K562 (cell line): Measurements from ENCODE around the gene GPR137C. TPM values are rescaled to one million over a fixed set of nuclear protein-coding genes. Genes with fewer than 3 reads are reported as not detected.

Experiments used
- FOXJ2 ChIP-seq: fragments of 200-800 bp; sonication (Bioruptor generic); IDR thresholded peaks from 2 replicates; pipeline ENCODE4 v1.6.1; 2016; ENCODE audit warnings: missing genetic modification characterization, missing compliant biosample characterization
- HMG20B ChIP-seq: fragments of 250-450 bp; sonication (Bioruptor Pico); IDR thresholded peaks from 2 replicates; pipeline ENCODE4 v1.5.0; 2021; ENCODE audit warnings: mild to moderate bottlenecking
- MBD2 ChIP-seq: sonication (generic); IDR thresholded peaks from 2 replicates; pipeline ENCODE4 v1.6.1; 2016; ENCODE audit warnings: low read depth, borderline replicate concordance
- MEIS2 ChIP-seq: fragments of 450-650 bp; IDR thresholded peaks from 2 replicates; pipeline ENCODE4 v1.6.1; 2014; ENCODE audit warnings: mild to moderate bottlenecking; ENCODE audit not compliant: partially characterized antibody
- MIER1 ChIP-seq: fragments of 450-650 bp; IDR thresholded peaks from 2 replicates; pipeline ENCODE4 v1.6.1; 2016; ENCODE audit warnings: antibody characterized with exemption, mild to moderate bottlenecking, low read depth
- NFRKB ChIP-seq: fragments of 450-650 bp; IDR thresholded peaks from 2 replicates; pipeline ENCODE4 v1.6.1; 2016; ENCODE audit warnings: low read depth
- PML ChIP-seq: IDR thresholded peaks from 2 replicates; pipeline ENCODE4 v1.6.1; 2012; ENCODE audit warnings: low read length, inconsistent platforms
- PPARD ChIP-seq: fragments of 250-450 bp; sonication (Bioruptor Pico); IDR thresholded peaks from 2 replicates; pipeline ENCODE4 v1.8.0; 2022; ENCODE audit warnings: inconsistent platforms, mild to moderate bottlenecking, moderate library complexity
- PURB ChIP-seq: sonication (generic); formaldehyde crosslinking; IDR thresholded peaks from 2 replicates; pipeline ENCODE4 v1.9.0; 2021; ENCODE audit warnings: low read depth, mild to moderate bottlenecking, missing genetic modification reagents
- RB1 ChIP-seq: fragments of 450-650 bp; IDR thresholded peaks from 2 replicates; pipeline ENCODE4 v1.6.1; 2017; ENCODE audit warnings: low read depth, mild to moderate bottlenecking
- RFX1 ChIP-seq: fragments of 450-650 bp; IDR thresholded peaks from 2 replicates; pipeline ENCODE4 v1.6.1; 2016; ENCODE audit warnings: mild to moderate bottlenecking, moderate library complexity
- SAP30 ChIP-seq: fragments of 200-600 bp; sonication (generic); IDR thresholded peaks from 2 replicates; pipeline ENCODE4 v1.6.1; 2012; ENCODE audit warnings: borderline replicate concordance, low read depth, mild to moderate bottlenecking, moderate library complexity, low read length, control low read depth, inconsistent platforms; ENCODE audit not compliant: insufficient read depth, poor library complexity, severe bottlenecking
- SIN3A ChIP-seq, 2 experiments: fragments of 150-350 bp in 1 of 2; IDR thresholded peaks; 2 replicates each; pipeline ENCODE4 v1.6.1; 2011 to 2016; ENCODE audit warnings: borderline replicate concordance in 2 of 2, low read depth in 2 of 2, low read length in 2 of 2, mild to moderate bottlenecking in 2 of 2, moderate library complexity in 2 of 2; ENCODE audit not compliant: control insufficient read depth in 1 of 2
- SMAD3 ChIP-seq: fragments of 450-650 bp; formaldehyde crosslinking; conservative IDR thresholded peaks from 2 replicates; pipeline ENCODE4 v1.4.0; 2020; ENCODE audit warnings: mild to moderate bottlenecking
- SP2 ChIP-seq: IDR thresholded peaks from 2 replicates; pipeline ENCODE4 v1.6.1; 2011; ENCODE audit warnings: mild to moderate bottlenecking, low read depth, low read length, moderate library complexity; ENCODE audit not compliant: poor library complexity, severe bottlenecking; ENCODE audit errors: extremely low read depth
- SPI1 ChIP-seq: IDR thresholded peaks from 2 replicates; pipeline ENCODE4 v1.6.1; 2011; ENCODE audit warnings: low read depth, low read length, control low read depth, borderline replicate concordance
- SRF ChIP-seq, 2 experiments: fragments of 250-450, 450-650 bp in 1 of 2; sonication (Bioruptor Pico) in 1 of 2; sonication (generic) in 1 of 2; formaldehyde crosslinking; IDR thresholded peaks; 2 replicates each; pipeline versions ENCODE4 v1.5.0 to v1.5.1; 2020 to 2022; ENCODE audit warnings: mild to moderate bottlenecking in 1 of 2, missing genetic modification reagents in 1 of 2
- TRIM24 ChIP-seq, 2 experiments: fragments of 450-650 bp; IDR thresholded peaks; 2 replicates each; pipeline ENCODE4 v1.6.1; 2016
- YY1 ChIP-seq, 3 experiments: IDR thresholded peaks; 2 replicates each; pipeline ENCODE4 v1.6.1; 2011; ENCODE audit warnings: low read length in 2 of 3, mild to moderate bottlenecking in 2 of 3, moderate library complexity in 2 of 3, borderline replicate concordance in 1 of 3, control low read depth in 1 of 3, low read depth in 1 of 3; ENCODE audit not compliant: insufficient read depth in 3 of 3, insufficient replicate concordance in 2 of 3, control insufficient read depth in 1 of 3, insufficient read length in 1 of 3; ENCODE audit errors: extremely low read depth in 1 of 3
- ZFP1 ChIP-seq: fragments of 450-650 bp; formaldehyde crosslinking; IDR thresholded peaks from 2 replicates; pipeline ENCODE4 v1.4.0; 2020; ENCODE audit warnings: mild to moderate bottlenecking, mixed read lengths
- ZNF184 ChIP-seq: sonication (generic); formaldehyde crosslinking; IDR thresholded peaks from 2 replicates; pipeline ENCODE4 v1.5.0; 2020; ENCODE audit warnings: missing genetic modification reagents
- ZNF253 ChIP-seq: fragments of 250-450 bp; sonication (Bioruptor Pico); conservative IDR thresholded peaks from 2 replicates; pipeline ENCODE4 v1.6.1; 2021; ENCODE audit warnings: mild to moderate bottlenecking
- ZNF507 ChIP-seq: conservative IDR thresholded peaks from 2 replicates; pipeline ENCODE4 v1.6.1; 2017; ENCODE audit warnings: missing genetic modification characterization, missing compliant biosample characterization
- polyA plus RNA-seq, 8 experiments: library from polyadenylated mRNA; depleted of rRNA in 4 of 8; stranded (reverse) in 5 of 8; unstranded in 3 of 8; fragments of >200 nt; fragmentation: Nextera tagmentation in 2 of 8; fragmentation: Illumina TruSeq in 1 of 8; extraction: Ambion mirVana in 2 of 8; extraction: Trizol in 1 of 8; gene quantifications; 2 replicates each; pipeline versions ENCODE4 v1.2.1 to v1.2.3, GENCODE V29; 2011 to 2014; ENCODE audit warnings: inconsistent platforms in 1 of 8, missing spikeins in 1 of 8
- total RNA-seq, 7 experiments: library from RNA; depleted of rRNA in 6 of 7; stranded (reverse); fragments of >200 nt in 6 of 7; fragmentation: Illumina TruSeq in 2 of 7; extraction: Trizol in 2 of 7; gene quantifications; 2 replicates each; pipeline versions ENCODE4 v1.2.1 to v1.2.3, GENCODE V29; 2011 to 2021; ENCODE audit warnings: low replicate concordance in 1 of 7
- TF ChIP-seq, protein P1 (sequence below), 2 experiments: fragments of 200-800 bp in 1 of 2; sonication (Bioruptor generic) in 1 of 2; sonication (generic) in 1 of 2; formaldehyde crosslinking in 1 of 2; IDR thresholded peaks in 1 of 2; conservative IDR thresholded peaks in 1 of 2; 2 replicates each; pipeline versions ENCODE4 v1.5.0 to v1.6.1; 2016 to 2020; ENCODE audit warnings: missing compliant biosample characterization in 1 of 2, missing genetic modification characterization in 1 of 2, missing genetic modification reagents in 1 of 2
- TF ChIP-seq, protein P2 (sequence below): fragments of 250-450 bp; sonication (Bioruptor Pico); IDR thresholded peaks from 2 replicates; pipeline ENCODE4 v1.8.0; 2022; ENCODE audit warnings: inconsistent platforms, mild to moderate bottlenecking, moderate library complexity, borderline replicate concordance

Gene GPR137C
- total and polyA plus RNA-seq, 9 of the 15 experiments (the other 6 are each of a cell fraction or from before 2014, with no cell fraction given) = 0.03 to 0.31 (median 0.06) TPM; not detected in 4

DNA sequence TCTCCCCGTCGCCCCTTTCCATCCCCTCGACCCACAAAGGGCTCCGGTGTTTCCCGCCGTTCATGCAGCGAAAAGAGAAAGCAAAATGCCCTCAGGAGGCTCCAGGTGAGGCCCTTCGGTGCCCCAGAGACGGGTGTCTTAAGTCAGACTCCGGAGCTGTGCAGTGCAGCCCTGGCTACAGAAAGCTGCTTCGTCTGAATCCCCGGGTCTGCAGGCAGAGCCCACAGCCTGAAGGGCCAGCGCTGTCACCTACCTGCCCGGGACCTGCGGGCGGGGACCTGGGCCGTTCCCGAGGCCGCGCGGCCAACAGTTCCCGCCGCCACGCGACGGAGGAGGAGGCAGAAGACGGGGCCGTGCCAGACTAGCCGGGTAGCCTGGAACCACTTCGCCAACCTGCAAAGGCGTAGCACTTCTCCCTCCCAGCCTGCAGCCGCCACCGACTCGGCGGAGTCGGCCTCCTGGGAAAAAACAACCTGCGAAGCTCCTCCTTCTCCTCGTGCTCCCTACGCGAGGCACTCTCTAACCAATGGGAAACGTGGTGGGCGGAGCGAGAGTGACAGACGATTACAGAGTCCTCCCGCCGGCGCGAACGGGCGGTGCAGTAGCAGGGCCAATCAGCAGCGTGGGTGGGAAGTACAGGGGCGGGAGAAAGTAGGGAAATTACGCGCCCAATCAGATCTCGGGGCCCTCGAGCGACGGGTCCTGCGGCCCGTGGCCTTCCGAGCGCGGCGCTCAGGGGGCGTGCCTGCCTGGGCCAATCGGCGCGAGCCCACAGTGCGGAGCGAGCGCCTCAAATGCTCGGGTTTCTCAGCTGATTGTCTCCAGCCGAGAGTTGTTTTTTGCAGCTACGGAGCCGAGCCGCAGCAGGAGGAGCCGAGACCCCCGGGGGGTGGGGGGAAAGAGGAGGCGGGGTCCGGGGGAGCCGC is at the start of gene GPR137C, which contains the start of gene TXNDC16 (continued):
- peak; percentile 49 to 77; a peak in 2 of 4 replicates for TF ChIP-seq SIN3A (IDR thresholded peaks at IDR 0.05; ENCODE audit: borderline replicate concordance in 2 of 2, control insufficient read depth in 1 of 2, low read depth in 2 of 2, low read length in 2 of 2)
- no peak for TF ChIP-seq MIER1
- no peak for TF ChIP-seq NFRKB
- TF ChIP-seq, protein P1, sequence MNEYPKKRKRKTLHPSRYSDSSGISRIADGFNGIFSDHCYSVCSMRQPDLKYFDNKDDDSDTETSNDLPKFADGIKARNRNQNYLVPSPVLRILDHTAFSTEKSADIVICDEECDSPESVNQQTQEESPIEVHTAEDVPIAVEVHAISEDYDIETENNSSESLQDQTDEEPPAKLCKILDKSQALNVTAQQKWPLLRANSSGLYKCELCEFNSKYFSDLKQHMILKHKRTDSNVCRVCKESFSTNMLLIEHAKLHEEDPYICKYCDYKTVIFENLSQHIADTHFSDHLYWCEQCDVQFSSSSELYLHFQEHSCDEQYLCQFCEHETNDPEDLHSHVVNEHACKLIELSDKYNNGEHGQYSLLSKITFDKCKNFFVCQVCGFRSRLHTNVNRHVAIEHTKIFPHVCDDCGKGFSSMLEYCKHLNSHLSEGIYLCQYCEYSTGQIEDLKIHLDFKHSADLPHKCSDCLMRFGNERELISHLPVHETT (CRISPR knock-in tag; conservative IDR thresholded peaks at IDR 0.05 in 1 of 2, IDR thresholded peaks at IDR 0.05 in 1 of 2) = no peak
- TF ChIP-seq PPARD (CRISPR knock-in tag) = no peak
- no peak for TF ChIP-seq ZNF253 (CRISPR knock-in tag)
- TF ChIP-seq MBD2 = peak; percentile 91
- peak; percentile 55 for TF ChIP-seq MEIS2
- no peak; the same call in 1 of the 2 replicates for TF ChIP-seq PML
- no peak for TF ChIP-seq TRIM24 (IDR thresholded peaks at IDR 0.05)
- no peak for TF ChIP-seq PURB (CRISPR knock-in tag)
- TF ChIP-seq SP2 = peak; percentile 82
- peak in 1 of 2 experiments; percentile 43; a peak in 1 of 4 replicates for TF ChIP-seq SRF (CRISPR knock-in tag; IDR thresholded peaks at IDR 0.05)
- no peak for TF ChIP-seq ZNF507 (tag)
- TF ChIP-seq RB1 = no peak; the same call in 1 of the 2 replicates
- no peak for TF ChIP-seq ZNF184 (CRISPR knock-in tag)
- TF ChIP-seq SAP30 = peak; percentile 27
- TF ChIP-seq, protein P2, sequence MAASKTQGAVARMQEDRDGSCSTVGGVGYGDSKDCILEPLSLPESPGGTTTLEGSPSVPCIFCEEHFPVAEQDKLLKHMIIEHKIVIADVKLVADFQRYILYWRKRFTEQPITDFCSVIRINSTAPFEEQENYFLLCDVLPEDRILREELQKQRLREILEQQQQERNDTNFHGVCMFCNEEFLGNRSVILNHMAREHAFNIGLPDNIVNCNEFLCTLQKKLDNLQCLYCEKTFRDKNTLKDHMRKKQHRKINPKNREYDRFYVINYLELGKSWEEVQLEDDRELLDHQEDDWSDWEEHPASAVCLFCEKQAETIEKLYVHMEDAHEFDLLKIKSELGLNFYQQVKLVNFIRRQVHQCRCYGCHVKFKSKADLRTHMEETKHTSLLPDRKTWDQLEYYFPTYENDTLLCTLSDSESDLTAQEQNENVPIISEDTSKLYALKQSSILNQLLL (CRISPR knock-in tag) = no peak
- no peak for TF ChIP-seq RFX1
- no peak for TF ChIP-seq FOXJ2 (tag)
- TF ChIP-seq SPI1 = no peak
- no peak for TF ChIP-seq SMAD3 (CRISPR knock-in tag)
- no peak for TF ChIP-seq HMG20B
- TF ChIP-seq YY1 (IDR thresholded peaks at IDR 0.05; ENCODE audit: borderline replicate concordance in 1 of 3, control insufficient read depth in 1 of 3, extremely low read depth in 1 of 3, insufficient read depth in 3 of 3, insufficient read length in 1 of 3, insufficient replicate concordance in 2 of 3, low read depth in 1 of 3, low read length in 2 of 3) = peak in 1 of 3 experiments; percentile 12
- TF ChIP-seq ZFP1 (CRISPR knock-in tag) = no peak
